SU-DHL-6 (cell line): Measurements from ENCODE around the gene ANTXR2.

Experiments
- EZH2phosphoT487 ChIP-seq: fragments of 200-600 bp; sonication (generic), shearing (Covaris generic); conservative IDR thresholded peaks from 2 replicates; pipeline ENCODE4 v1.6.1; 2018; ENCODE audit warnings: mild to moderate bottlenecking, antibody characterized with exemption, low read length, moderate library complexity, mixed read lengths
- TF ChIP-seq, protein P1 (sequence below): fragments of 200-600 bp; sonication (generic); IDR thresholded peaks from one replicate; pipeline ENCODE4 v1.5.1; 2017; ENCODE audit warnings: antibody characterized with exemption, mild to moderate bottlenecking, low read length, moderate library complexity; ENCODE audit not compliant: insufficient read depth, poor library complexity, severe bottlenecking

DNA sequence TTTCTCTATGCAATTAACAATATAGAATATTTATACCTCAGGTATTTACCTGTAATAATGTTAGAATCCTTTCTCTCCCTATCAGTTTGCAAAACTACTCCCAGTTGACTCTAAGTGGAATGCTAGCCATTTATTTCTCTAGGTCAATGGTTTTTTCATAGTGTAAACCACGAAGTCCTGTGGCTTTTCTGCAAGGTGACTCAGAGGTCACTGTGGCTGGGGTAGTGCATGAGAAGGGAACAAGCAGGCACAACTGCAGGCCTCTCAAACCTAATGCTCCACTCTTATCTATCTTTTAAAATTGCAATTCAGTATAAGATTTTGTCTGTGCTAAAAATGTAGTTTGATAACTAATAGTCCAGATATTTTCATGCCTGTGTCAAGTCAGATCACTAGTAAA lies 159.4 kb downstream of the ANTXR2 start:
- TF ChIP-seq, protein P1, sequence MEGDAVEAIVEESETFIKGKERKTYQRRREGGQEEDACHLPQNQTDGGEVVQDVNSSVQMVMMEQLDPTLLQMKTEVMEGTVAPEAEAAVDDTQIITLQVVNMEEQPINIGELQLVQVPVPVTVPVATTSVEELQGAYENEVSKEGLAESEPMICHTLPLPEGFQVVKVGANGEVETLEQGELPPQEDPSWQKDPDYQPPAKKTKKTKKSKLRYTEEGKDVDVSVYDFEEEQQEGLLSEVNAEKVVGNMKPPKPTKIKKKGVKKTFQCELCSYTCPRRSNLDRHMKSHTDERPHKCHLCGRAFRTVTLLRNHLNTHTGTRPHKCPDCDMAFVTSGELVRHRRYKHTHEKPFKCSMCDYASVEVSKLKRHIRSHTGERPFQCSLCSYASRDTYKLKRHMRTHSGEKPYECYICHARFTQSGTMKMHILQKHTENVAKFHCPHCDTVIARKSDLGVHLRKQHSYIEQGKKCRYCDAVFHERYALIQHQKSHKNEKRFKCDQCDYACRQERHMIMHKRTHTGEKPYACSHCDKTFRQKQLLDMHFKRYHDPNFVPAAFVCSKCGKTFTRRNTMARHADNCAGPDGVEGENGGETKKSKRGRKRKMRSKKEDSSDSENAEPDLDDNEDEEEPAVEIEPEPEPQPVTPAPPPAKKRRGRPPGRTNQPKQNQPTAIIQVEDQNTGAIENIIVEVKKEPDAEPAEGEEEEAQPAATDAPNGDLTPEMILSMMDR: no peak
- no peak for TF ChIP-seq EZH2phosphoT487
